ENCODE measurements around the gene VTI1B. TPM values are rescaled to one million over a fixed set of nuclear protein-coding genes. Genes with fewer than 3 reads are reported as not detected.

The VTI1B gene
- polyA plus RNA-seq, 12 donors: 75.5 to 95.5 (median 83.9) TPM; not detected in 1

Other genes with a start within 250 kb of the VTI1B start
- gene TMEM229B, start 185.9 kb downstream of the VTI1B start, polyA plus RNA-seq (ENCODE audit: insufficient read length in 12 of 12): under 1 TPM in 10 of 12 donors, not detected in 2; 0.19 to 0.94 (median 0.35) TPM
- gene PLEKHH1, start 141.3 kb downstream of the VTI1B start, polyA plus RNA-seq (ENCODE audit: insufficient read length in 12 of 12): 10 to 100 TPM in 2 of 12 donors, 1 to 10 TPM in 8, under 1 TPM in 1, not detected in 1; 1.00 to 13.1 (median 1.7) TPM
- 10 to 100 TPM in 10 of 12 donors, not detected in 2; 12.6 to 18.2 (median 15.7) TPM for gene PIGH, start 74.4 kb downstream of the VTI1B start, polyA plus RNA-seq (ENCODE audit: insufficient read length in 12 of 12)
- gene ARG2, start 54.7 kb downstream of the VTI1B start, polyA plus RNA-seq (ENCODE audit: insufficient read length in 12 of 12): 1 to 10 TPM in 9 of 12 donors, under 1 TPM in 1, not detected in 2; 0.98 to 4.1 (median 2.4) TPM
- gene RDH11, start 21.1 kb upstream of the VTI1B start, polyA plus RNA-seq (ENCODE audit: insufficient read length in 12 of 12): 100 to 1,000 TPM in 1 of 12 donors, 10 to 100 TPM in 11; 38.3 to 391 (median 49.7) TPM
- 1 to 10 TPM in 3 of 12 donors, under 1 TPM in 7, not detected in 2; 0.32 to 1.5 (median 0.79) TPM for gene RDH12, start 27.3 kb upstream of the VTI1B start, polyA plus RNA-seq (ENCODE audit: insufficient read length in 12 of 12)
- gene ZFYVE26, start 142.0 kb upstream of the VTI1B start, polyA plus RNA-seq (ENCODE audit: insufficient read length in 12 of 12): 10 to 100 TPM in 10 of 12 donors, 1 to 10 TPM in 1, not detected in 1; 7.2 to 22.9 (median 13.6) TPM
- 10 to 100 TPM in 4 of 12 donors, 1 to 10 TPM in 6, not detected in 2; 6.3 to 13.1 (median 9.7) TPM for gene RAD51B, start 145.1 kb upstream of the VTI1B start, polyA plus RNA-seq (ENCODE audit: insufficient read length in 12 of 12)

Measured in muscle of arm (tissue), 12 donors.